ENCODE data around the gene LAMA4.

The LAMA4 gene

DNA sequence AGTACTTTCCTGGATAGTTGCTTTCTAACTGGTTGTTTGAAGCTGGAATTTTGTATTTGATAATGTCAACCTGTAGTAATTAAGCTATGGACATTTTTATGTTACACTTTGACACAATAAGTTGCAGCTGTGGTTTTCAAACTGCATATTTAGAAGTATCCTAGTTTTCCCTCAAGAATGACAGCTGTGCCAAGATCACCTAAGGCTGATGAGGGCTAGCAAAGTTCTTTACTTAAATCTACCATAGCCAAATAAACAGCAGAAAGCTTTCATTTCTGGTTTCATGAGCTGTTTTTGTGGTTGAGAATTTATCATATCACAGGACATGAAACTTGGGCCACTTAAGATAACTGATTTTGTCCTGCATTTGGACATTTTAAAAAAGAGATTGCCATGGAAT is 136.3 kb downstream of the LAMA4 start:
- no peaks in the 10 kb centered on the region for H3K9me3 ChIP-seq
- no peak for DNase-seq
- no peaks in the 10 kb centered on the region for H3K27me3 ChIP-seq
- no peaks in the 10 kb centered on the region for H3K4me1 ChIP-seq
- H3K36me3 ChIP-seq, result peaks cover 72 to 89% (median 74%) of the 10 kb centered on the region in 3 donors
- TF ChIP-seq, protein P1, sequence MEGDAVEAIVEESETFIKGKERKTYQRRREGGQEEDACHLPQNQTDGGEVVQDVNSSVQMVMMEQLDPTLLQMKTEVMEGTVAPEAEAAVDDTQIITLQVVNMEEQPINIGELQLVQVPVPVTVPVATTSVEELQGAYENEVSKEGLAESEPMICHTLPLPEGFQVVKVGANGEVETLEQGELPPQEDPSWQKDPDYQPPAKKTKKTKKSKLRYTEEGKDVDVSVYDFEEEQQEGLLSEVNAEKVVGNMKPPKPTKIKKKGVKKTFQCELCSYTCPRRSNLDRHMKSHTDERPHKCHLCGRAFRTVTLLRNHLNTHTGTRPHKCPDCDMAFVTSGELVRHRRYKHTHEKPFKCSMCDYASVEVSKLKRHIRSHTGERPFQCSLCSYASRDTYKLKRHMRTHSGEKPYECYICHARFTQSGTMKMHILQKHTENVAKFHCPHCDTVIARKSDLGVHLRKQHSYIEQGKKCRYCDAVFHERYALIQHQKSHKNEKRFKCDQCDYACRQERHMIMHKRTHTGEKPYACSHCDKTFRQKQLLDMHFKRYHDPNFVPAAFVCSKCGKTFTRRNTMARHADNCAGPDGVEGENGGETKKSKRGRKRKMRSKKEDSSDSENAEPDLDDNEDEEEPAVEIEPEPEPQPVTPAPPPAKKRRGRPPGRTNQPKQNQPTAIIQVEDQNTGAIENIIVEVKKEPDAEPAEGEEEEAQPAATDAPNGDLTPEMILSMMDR (IDR thresholded peaks at IDR 0.05), result no peak
- intact Hi-C loops (cut with DNase I; ENCODE audit: low total_unique reads), result no loop called here
- H3K4me3 ChIP-seq, result no peak overlapping the region
- H3K27ac ChIP-seq, result no peak overlapping the region

DNA sequence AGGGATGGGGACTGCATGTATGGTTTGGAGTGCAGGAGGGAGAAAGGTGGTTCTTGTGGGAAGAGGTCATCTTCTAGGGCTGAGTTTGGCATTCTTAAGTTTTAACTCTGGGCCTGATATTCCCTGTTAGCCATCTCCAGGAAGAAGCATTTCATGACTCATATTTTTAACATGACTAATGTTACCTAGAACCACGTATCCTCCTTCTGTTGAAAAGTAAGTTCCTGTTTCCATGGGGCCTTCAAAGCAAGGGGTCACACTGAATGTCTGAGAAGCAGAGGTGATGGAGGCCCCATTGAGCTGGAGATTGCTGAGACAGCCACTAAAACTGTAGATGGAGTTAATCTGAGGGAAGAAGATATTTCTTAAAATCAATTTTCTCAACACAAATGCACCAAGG is 136.8 kb downstream of the LAMA4 start:
- Histone ChIP-seq H3K27me3 (no peaks in the 10 kb centered on the region), H3K36me3 (peaks cover 72 to 86% (median 79%) of the 10 kb centered on the region in 3 donors), H3K9me3 (no peaks in the 10 kb centered on the region), H3K4me3 (no peak overlapping the region), H3K4me1 (no peaks in the 10 kb centered on the region), H3K27ac (no peak overlapping the region)
- intact Hi-C loops (cut with DNase I; ENCODE audit: low total_unique reads), result no loop called here
- DNase-seq, result no peak
- TF ChIP-seq, protein P1 (IDR thresholded peaks at IDR 0.05), result no peak

DNA sequence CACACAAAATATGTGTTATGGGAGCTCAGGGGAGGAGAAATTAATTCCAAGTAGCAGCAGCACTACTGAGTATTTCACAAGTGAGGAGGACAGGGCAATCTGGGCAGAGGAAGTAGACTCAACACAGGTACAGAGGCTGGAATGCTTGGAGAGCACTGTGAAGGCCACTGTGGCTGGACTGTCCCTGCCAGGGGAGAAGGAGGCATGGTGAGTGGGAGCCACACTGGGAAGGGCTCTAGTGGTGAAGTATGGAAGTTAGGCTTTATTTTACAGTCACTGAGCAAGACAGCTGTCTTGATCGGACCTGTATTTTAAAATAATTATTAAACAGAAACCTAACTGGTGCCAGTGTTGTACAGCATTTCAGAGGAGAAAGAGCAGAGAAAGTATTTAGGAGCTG is 138.1 kb downstream of the LAMA4 start:
- no peak overlapping the region for H3K27ac ChIP-seq

DNA sequence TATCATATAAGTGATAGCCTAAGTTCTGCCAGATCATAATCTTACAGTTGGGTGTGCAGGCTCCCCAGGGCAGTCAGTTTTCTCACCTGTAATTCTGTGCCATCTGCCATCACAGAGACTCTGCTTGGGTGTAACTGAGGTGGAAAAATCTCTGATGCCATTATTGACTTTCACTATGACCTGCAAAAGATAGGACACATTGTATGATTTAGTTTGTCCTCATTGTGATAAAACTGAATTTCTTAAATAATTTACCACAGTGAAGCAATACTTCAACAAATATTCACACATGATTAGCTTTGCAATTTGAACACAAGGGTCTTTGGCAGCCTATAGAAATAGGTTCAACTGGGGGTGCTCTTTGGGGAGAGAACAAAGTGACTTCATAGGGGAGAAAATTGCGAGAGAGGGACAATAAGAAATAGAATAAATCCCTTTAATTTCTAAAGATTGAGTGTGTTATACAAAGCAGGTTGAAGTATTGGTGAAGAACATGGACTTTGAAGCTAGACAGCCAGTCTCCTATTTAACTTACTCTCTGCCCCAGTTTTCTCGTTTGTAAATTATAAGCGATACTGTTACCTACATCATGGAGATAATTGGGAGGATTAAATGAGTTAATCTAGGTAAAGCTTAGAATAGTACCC is 139.7 kb downstream of the LAMA4 start:
- H3K27ac ChIP-seq, result no peak overlapping the region
- intact Hi-C loops (cut with DNase I; ENCODE audit: low total_unique reads), result no loop called here
- H3K27me3 ChIP-seq, result no peaks in the 10 kb centered on the region
- H3K9me3 ChIP-seq, result no peaks in the 10 kb centered on the region
- no peak overlapping the region for H3K4me3 ChIP-seq
- TF ChIP-seq, protein P1 (IDR thresholded peaks at IDR 0.05), result no peak
- H3K4me1 ChIP-seq, result no peaks in the 10 kb centered on the region
- no peak for DNase-seq
- H3K36me3 ChIP-seq, result peaks cover 61 to 89% (median 72%) of the 10 kb centered on the region in 3 donors

More for the DNA sequence above, 138.1 kb downstream of the LAMA4 start:
- Histone ChIP-seq H3K36me3 (peaks cover 67 to 89% (median 82%) of the 10 kb centered on the region in 3 donors), H3K9me3 (no peaks in the 10 kb centered on the region), H3K27me3 (no peaks in the 10 kb centered on the region), H3K4me1 (no peaks in the 10 kb centered on the region), H3K4me3 (no peak overlapping the region)
- DNase-seq, result no peak
- intact Hi-C loops (cut with DNase I; ENCODE audit: low total_unique reads), result no loop called here
- TF ChIP-seq, protein P1 (IDR thresholded peaks at IDR 0.05), result no peak

DNA sequence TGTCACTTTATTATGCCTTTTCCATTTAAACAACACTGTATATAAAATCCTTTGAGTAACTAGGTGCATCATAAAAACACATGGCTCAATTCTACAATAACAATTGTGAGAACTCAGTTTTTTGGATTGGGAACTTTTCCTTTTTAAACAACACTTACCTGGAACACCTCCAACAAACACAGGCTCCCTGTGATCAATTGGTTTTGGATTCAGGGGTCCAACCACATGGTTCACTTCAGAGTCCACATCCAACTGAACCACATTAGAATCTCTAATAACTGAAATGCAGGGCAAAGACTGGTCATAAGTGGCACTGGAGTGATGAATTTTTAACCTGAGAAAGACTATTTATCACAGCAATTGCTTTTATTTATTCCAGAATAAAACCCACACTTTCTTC is 140.4 kb downstream of the LAMA4 start:
- no peak overlapping the region for H3K27ac ChIP-seq
- intact Hi-C loops (cut with DNase I; ENCODE audit: low total_unique reads), result no loop called here
- H3K4me1 ChIP-seq, result no peaks in the 10 kb centered on the region
- TF ChIP-seq, protein P1 (IDR thresholded peaks at IDR 0.05), result no peak
- no peaks in the 10 kb centered on the region for H3K9me3 ChIP-seq
- no peak for DNase-seq
- H3K36me3 ChIP-seq, result peaks cover 57 to 89% (median 70%) of the 10 kb centered on the region in 3 donors
- H3K27me3 ChIP-seq, result no peaks in the 10 kb centered on the region
- no peak overlapping the region for H3K4me3 ChIP-seq
